ENCODE measurements around the gene RMDN3.

Gene RMDN3

DNA sequence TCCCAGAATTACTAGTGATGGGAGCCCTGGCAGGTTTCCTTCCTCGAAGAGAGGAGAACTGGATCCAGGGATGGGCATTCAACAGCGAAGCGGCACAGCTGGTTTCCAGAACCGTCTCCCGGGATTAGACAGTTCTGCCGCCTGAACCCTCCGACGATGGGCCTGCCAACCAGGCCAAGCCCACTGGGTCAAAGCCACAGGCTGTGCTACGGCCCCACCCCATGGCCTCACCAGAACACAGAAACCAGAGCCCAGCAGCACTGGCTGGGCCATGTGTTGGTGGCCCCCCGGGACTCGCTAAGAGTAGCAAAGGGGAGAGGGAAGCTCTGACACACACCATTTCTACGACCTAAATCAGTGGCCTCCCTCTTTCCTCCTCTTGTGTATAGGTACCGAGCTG is 17.0 kb upstream of the RMDN3 start:
- no peaks in the 10 kb centered on the region for H4K20me1 ChIP-seq (ENCODE audit: insufficient read depth, low read length, poor library complexity, severe bottlenecking)

GRCh38 chr15:40771242-40771641 is 16.2 kb upstream of the RMDN3 start:
- no peaks in the 10 kb centered on the region for H3K27me3 ChIP-seq (ENCODE audit: insufficient read depth, low read length, poor library complexity, severe bottlenecking)
- H3K36me3 ChIP-seq (ENCODE audit: insufficient read depth, low read length), result peaks cover 14% of the 10 kb centered on the region
- no peak overlapping the region for H2AFZ ChIP-seq (ENCODE audit: low read length)
- H3K4me3 ChIP-seq (ENCODE audit: low read length, poor library complexity, severe bottlenecking), result peak overlapping the region; percentile 70
- no peaks in the 10 kb centered on the region for H3K9me2 ChIP-seq (replicated peaks; ENCODE audit: low read depth, low read length)
- H3K4me2 ChIP-seq (ENCODE audit: low read depth, low read length, poor library complexity, severe bottlenecking), result peak overlapping the region; percentile 78
- H3K4me1 ChIP-seq (ENCODE audit: insufficient read depth, low read length, poor library complexity, severe bottlenecking), result peaks cover 50% of the 10 kb centered on the region
- H3K9ac ChIP-seq (ENCODE audit: low read depth, low read length, poor library complexity, severe bottlenecking), result peak overlapping the region; percentile 80
- peaks cover 23% of the 10 kb centered on the region; the same call in 1 of the 2 replicates for H3K79me2 ChIP-seq (ENCODE audit: insufficient read depth, low read length)
- no peaks in the 10 kb centered on the region for H4K20me1 ChIP-seq (ENCODE audit: insufficient read depth, low read length, poor library complexity, severe bottlenecking)
- TF ChIP-seq, protein P1, sequence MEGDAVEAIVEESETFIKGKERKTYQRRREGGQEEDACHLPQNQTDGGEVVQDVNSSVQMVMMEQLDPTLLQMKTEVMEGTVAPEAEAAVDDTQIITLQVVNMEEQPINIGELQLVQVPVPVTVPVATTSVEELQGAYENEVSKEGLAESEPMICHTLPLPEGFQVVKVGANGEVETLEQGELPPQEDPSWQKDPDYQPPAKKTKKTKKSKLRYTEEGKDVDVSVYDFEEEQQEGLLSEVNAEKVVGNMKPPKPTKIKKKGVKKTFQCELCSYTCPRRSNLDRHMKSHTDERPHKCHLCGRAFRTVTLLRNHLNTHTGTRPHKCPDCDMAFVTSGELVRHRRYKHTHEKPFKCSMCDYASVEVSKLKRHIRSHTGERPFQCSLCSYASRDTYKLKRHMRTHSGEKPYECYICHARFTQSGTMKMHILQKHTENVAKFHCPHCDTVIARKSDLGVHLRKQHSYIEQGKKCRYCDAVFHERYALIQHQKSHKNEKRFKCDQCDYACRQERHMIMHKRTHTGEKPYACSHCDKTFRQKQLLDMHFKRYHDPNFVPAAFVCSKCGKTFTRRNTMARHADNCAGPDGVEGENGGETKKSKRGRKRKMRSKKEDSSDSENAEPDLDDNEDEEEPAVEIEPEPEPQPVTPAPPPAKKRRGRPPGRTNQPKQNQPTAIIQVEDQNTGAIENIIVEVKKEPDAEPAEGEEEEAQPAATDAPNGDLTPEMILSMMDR (conservative IDR thresholded peaks at IDR 0.05; ENCODE audit: low read length), result no peak
- TF ChIP-seq EZH2phosphoT487 (IDR thresholded peaks at IDR 0.05; ENCODE audit: borderline replicate concordance), result no peak
- peaks cover 13% of the 10 kb centered on the region for H3F3A ChIP-seq (ENCODE audit: low read depth)
- no peaks in the 10 kb centered on the region for H3K9me3 ChIP-seq (ENCODE audit: insufficient read depth, low read depth, low read length)

More for the DNA sequence above, 17.0 kb upstream of the RMDN3 start:
- Histone ChIP-seq H3K4me2 (ENCODE audit: low read depth, low read length, poor library complexity, severe bottlenecking) (no peak overlapping the region), H3K79me2 (ENCODE audit: insufficient read depth, low read length) (peaks cover 15% of the 10 kb centered on the region; the same call in 1 of the 2 replicates), H3K9me3 (ENCODE audit: insufficient read depth, low read depth, low read length) (no peaks in the 10 kb centered on the region), H3K4me3 (ENCODE audit: low read length, poor library complexity, severe bottlenecking) (no peak overlapping the region), H3F3A (ENCODE audit: low read depth) (peaks cover 13% of the 10 kb centered on the region), H2AFZ (ENCODE audit: low read length) (no peak overlapping the region), H3K27me3 (ENCODE audit: insufficient read depth, low read length, poor library complexity, severe bottlenecking) (no peaks in the 10 kb centered on the region), H3K9me2 (replicated peaks; ENCODE audit: low read depth, low read length) (no peaks in the 10 kb centered on the region), H3K4me1 (ENCODE audit: insufficient read depth, low read length, poor library complexity, severe bottlenecking) (peaks cover 43% of the 10 kb centered on the region), H3K9ac (ENCODE audit: low read depth, low read length, poor library complexity, severe bottlenecking) (no peak overlapping the region), H3K36me3 (ENCODE audit: insufficient read depth, low read length) (peaks cover 14% of the 10 kb centered on the region)
- TF ChIP-seq, protein P1 (conservative IDR thresholded peaks at IDR 0.05; ENCODE audit: low read length), result no peak
- no peak for TF ChIP-seq EZH2phosphoT487 (IDR thresholded peaks at IDR 0.05; ENCODE audit: borderline replicate concordance)

DNA sequence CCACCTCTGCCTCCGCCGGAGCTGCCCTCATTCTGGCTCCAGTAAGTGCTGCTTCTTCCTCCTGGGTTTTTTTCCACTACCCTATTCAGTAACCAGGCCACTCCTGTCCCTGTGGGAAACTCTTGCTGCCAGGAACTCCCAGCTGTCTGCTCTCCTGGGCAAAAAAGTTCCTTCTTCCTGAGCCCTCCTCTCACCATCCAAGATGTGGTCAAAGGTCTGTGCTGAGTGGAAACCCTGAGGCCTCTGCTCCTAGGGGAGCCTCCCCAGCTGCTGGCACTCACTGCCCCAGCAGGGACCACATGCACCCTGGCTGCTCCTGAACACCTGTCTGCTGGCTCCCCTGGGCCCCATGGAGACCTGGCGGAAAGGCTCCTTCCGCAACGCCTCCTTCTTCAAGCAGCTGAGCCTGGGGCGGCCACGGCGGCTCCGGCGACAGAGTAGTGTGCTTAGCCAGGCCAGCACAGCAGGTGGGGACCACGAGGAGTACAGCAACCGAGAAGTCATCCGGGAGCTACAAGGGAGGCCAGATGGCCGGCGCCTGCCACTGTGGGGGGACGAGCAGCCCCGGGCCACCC is 15.2 kb upstream of the RMDN3 start:
- peak overlapping the region; percentile 78 for H3K4me2 ChIP-seq (ENCODE audit: low read depth, low read length, poor library complexity, severe bottlenecking)
- H3F3A ChIP-seq (ENCODE audit: low read depth), result peaks cover 13% of the 10 kb centered on the region
- H3K27me3 ChIP-seq (ENCODE audit: insufficient read depth, low read length, poor library complexity, severe bottlenecking), result no peaks in the 10 kb centered on the region
- peaks cover 59% of the 10 kb centered on the region for H3K4me1 ChIP-seq (ENCODE audit: insufficient read depth, low read length, poor library complexity, severe bottlenecking)
- TF ChIP-seq, protein P1 (conservative IDR thresholded peaks at IDR 0.05; ENCODE audit: low read length), result no peak
- no peak for TF ChIP-seq EZH2phosphoT487 (IDR thresholded peaks at IDR 0.05; ENCODE audit: borderline replicate concordance)
- H2AFZ ChIP-seq (ENCODE audit: low read length), result no peak overlapping the region
- H3K4me3 ChIP-seq (ENCODE audit: low read length, poor library complexity, severe bottlenecking), result peak overlapping the region; percentile 70
- peaks cover 32% of the 10 kb centered on the region for H3K79me2 ChIP-seq (ENCODE audit: insufficient read depth, low read length)
- H3K36me3 ChIP-seq (ENCODE audit: insufficient read depth, low read length), result peaks cover 4% of the 10 kb centered on the region
- H3K9me3 ChIP-seq (ENCODE audit: insufficient read depth, low read depth, low read length), result no peaks in the 10 kb centered on the region
- peaks cover 7% of the 10 kb centered on the region for H4K20me1 ChIP-seq (ENCODE audit: insufficient read depth, low read length, poor library complexity, severe bottlenecking)
- no peaks in the 10 kb centered on the region for H3K9me2 ChIP-seq (replicated peaks; ENCODE audit: low read depth, low read length)
- peak overlapping the region; percentile 80 for H3K9ac ChIP-seq (ENCODE audit: low read depth, low read length, poor library complexity, severe bottlenecking)

Measured in Loucy (cell line).